ENCODE data around the gene UROC1. TPM values are rescaled to one million over a fixed set of nuclear protein-coding genes. Genes with fewer than 3 reads are reported as not detected.

Gene UROC1
- total RNA-seq, 1 donor from 2014 or later, result not detected

DNA sequence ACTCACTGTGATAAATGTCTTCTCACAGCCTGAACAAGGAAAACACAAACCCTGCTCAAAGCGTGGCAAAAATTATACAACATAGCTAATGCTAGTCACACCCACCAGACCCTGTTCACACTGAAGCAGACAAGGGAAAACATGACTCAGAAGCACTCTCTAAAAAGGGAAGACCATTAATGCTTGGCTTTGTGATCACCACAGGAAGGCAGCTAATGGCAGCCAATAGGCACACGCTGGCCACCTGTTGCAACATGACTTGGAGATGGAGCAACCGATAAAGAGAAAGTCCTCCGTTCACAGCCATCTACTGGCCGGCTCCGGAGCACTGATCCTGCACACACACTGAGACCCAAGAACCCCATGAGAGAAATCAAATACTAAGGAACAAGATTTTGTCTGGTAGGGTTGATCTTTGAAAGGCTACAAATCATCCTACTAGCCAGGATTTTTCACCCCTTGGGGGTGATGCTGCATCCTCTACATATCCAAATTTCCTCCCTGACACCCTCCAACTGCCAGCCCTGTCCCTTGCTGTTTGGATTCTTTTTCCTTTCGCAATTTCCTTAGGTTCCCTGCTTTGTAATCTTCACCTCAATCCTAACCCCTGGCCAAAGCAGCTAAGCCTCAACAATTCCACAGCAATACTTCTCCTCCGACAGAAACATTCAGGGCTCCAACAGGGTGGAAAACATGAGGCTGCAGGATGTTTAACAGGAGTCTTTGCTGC is 45.1 kb downstream of the UROC1 start:
- Mint-ChIP-seq H3K4me1 (peaks cover 37% of the 10 kb centered on the region), H3K27me3 (ENCODE audit: low read depth) (no peaks in the 10 kb centered on the region), H3K9me3 (no peaks in the 10 kb centered on the region), H3K36me3 (peaks cover 27% of the 10 kb centered on the region), H3K4me3 (peak overlapping the region; percentile 91), H3K27ac (peak overlapping the region; percentile 33)
- TF ChIP-seq CTCF (IDR thresholded peaks at IDR 0.05; ENCODE audit: unreplicated experiment), result no peak
- DNase-seq (ENCODE audit: low spot score in 2 of 2, unreplicated experiment in 2 of 2), result no peak

GRCh38 chr3:126469479-126469878 is 48.1 kb downstream of the UROC1 start:
- H3K27ac Mint-ChIP-seq, result no peak overlapping the region
- no peak overlapping the region for H3K4me3 Mint-ChIP-seq
- peaks cover 41% of the 10 kb centered on the region for H3K36me3 Mint-ChIP-seq
- H3K27me3 Mint-ChIP-seq (ENCODE audit: low read depth), result no peaks in the 10 kb centered on the region
- no peaks in the 10 kb centered on the region for H3K9me3 Mint-ChIP-seq
- no peak for TF ChIP-seq CTCF (IDR thresholded peaks at IDR 0.05; ENCODE audit: unreplicated experiment)
- no peak for DNase-seq (ENCODE audit: low spot score in 2 of 2, unreplicated experiment in 2 of 2)
- peaks cover 28% of the 10 kb centered on the region for H3K4me1 Mint-ChIP-seq

DNA sequence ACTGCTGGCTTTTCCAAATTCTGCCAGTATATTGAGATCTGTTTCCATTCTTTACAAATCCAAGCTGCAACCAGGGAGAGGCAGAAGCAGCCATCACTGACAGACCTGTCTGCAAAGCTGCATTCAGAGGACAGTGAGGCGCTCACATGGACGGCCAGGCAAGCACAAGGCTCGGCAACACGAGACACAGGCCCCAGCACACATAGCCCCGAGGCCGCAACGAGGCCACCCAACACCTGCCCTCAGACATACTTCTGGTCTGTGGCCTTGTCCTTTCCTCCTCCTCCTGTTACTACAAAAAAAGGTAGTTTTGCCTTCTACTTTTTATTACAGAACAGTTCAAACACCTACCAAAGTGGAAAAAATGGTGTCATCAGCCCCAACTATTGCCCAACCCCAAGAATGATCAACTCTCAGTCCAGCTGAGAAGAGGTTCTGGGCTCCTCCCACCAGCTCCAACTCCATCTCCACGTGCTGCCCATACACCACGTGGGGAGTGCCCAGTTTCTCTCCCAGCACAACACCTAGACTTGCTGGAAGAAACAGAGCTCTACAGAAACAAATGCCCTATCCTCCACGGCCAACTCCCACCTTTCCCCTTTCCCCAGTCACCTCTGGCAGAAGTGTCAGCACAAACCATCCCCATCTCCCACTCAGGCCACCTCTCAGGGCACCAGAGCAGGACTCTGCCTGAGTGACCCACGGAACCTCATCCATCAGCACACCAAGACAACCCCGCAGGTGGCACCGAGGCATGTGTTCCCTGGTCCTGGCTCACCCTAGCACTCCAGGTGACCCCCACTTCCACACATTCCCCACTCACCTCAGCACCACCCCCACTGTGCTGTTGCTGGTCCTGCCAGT is 49.3 kb downstream of the UROC1 start:
- Mint-ChIP-seq H3K27me3 (ENCODE audit: low read depth) (no peaks in the 10 kb centered on the region), H3K4me1 (peaks cover 16% of the 10 kb centered on the region), H3K9me3 (no peaks in the 10 kb centered on the region), H3K4me3 (no peak overlapping the region), H3K27ac (no peak overlapping the region), H3K36me3 (peaks cover 46% of the 10 kb centered on the region)
- TF ChIP-seq CTCF (IDR thresholded peaks at IDR 0.05; ENCODE audit: unreplicated experiment), result no peak
- no peak for DNase-seq (ENCODE audit: low spot score in 2 of 2, unreplicated experiment in 2 of 2)

GRCh38 chr3:126467611-126467955 is 50.0 kb downstream of the UROC1 start:
- Mint-ChIP-seq H3K9me3 (no peaks in the 10 kb centered on the region), H3K36me3 (peaks cover 46% of the 10 kb centered on the region), H3K4me1 (peaks cover 9% of the 10 kb centered on the region), H3K27me3 (ENCODE audit: low read depth) (no peaks in the 10 kb centered on the region), H3K4me3 (no peak overlapping the region), H3K27ac (no peak overlapping the region)
- no peak for DNase-seq (ENCODE audit: low spot score in 2 of 2, unreplicated experiment in 2 of 2)
- no peak for TF ChIP-seq CTCF (IDR thresholded peaks at IDR 0.05; ENCODE audit: unreplicated experiment)

DNA sequence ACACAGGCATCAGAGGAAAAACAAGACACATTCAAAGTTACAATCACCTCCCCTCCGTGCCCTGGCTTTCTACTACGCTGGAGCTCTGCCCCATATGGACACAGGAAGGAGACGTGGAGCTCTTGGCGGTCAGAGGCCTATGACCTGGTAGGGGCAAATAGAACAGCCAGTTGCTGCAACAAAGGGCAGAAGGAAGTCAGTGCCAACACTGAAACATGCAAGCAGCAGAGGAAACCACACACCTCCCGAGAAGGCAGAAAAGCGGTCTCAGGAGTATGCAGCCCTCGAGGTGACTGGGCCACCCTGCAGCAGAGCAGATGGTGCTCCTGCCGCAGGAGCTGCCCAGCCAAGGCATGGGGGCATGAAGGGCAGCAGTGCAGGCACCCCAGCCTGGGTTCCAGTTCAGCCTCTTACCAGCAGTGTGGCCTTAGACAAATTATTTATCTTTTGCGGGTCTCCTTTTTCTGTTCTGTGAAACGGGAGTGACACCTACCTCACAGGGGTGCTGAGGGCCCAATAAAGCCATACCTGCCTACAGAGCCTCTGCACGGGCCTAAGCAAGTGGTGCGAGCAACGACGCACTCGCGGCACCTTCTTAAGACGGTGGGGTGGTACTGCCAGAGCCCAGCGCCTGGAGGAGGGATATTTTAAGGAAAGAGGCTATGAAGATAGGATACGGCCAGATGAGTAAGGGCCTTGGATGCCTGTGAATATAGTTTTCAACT is 50.5 kb downstream of the UROC1 start:
- no peak for TF ChIP-seq CTCF (IDR thresholded peaks at IDR 0.05; ENCODE audit: unreplicated experiment)
- no peak for DNase-seq (ENCODE audit: low spot score in 2 of 2, unreplicated experiment in 2 of 2)
- Mint-ChIP-seq H3K27ac (no peak overlapping the region), H3K9me3 (no peaks in the 10 kb centered on the region), H3K4me1 (peaks cover 3% of the 10 kb centered on the region), H3K36me3 (peaks cover 46% of the 10 kb centered on the region), H3K4me3 (no peak overlapping the region), H3K27me3 (ENCODE audit: low read depth) (no peaks in the 10 kb centered on the region)
